Peyer's patch (tissue), 4 donors: ENCODE data around the gene TMEM14B.

ENCODE experiments used
- CTCF ChIP-seq, 6 experiments: fragments of 450-650 bp in 4 of 6; fragments of 200-600 bp in 2 of 6; sonication (generic) in 1 of 6; IDR thresholded peaks; one replicate each; pipeline ENCODE4 v1.5.1; 2017 to 2019; ENCODE audit warnings: antibody characterized with exemption in 6 of 6, mild to moderate bottlenecking in 3 of 6, moderate library complexity in 1 of 6
- POLR2A ChIP-seq, 2 donors: fragments of 450-650 bp; IDR thresholded peaks; one replicate each; pipeline ENCODE4 v1.5.1; 2017; ENCODE audit warnings: antibody characterized with exemption in 2 of 2, mild to moderate bottlenecking in 2 of 2, moderate library complexity in 2 of 2

GRCh38 chr6:10719296-10719963, 28.2 kb upstream of the TMEM14B start:
- no peak for TF ChIP-seq CTCF (IDR thresholded peaks at IDR 0.05)
- TF ChIP-seq POLR2A (IDR thresholded peaks at IDR 0.05), result no peak
